Measurements from ENCODE around the gene FAM241A.

DNA sequence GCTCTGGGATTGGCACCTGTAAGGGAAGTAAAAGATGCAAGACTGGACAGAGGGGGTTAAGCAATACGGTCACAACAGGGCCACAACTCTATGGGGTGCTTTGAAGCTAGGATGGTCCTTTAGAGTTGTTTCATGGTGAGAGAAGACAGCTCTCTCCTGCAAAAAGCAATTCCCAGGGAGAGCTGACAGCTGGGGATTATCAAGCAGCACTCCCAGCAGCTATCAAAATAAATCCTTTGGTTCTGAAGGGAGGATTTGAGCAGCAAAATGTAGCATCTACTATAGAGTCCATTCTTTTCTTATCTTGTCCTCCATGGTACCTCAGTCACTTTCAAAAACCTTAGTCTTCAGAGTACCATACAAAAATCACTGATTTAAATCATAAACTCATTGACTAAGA, 51.2 kb downstream of the FAM241A start:
- no peak for TF ChIP-seq ZFP3 (CRISPR knock-in tag; IDR thresholded peaks at IDR 0.05)
- TF ChIP-seq, protein P1, sequence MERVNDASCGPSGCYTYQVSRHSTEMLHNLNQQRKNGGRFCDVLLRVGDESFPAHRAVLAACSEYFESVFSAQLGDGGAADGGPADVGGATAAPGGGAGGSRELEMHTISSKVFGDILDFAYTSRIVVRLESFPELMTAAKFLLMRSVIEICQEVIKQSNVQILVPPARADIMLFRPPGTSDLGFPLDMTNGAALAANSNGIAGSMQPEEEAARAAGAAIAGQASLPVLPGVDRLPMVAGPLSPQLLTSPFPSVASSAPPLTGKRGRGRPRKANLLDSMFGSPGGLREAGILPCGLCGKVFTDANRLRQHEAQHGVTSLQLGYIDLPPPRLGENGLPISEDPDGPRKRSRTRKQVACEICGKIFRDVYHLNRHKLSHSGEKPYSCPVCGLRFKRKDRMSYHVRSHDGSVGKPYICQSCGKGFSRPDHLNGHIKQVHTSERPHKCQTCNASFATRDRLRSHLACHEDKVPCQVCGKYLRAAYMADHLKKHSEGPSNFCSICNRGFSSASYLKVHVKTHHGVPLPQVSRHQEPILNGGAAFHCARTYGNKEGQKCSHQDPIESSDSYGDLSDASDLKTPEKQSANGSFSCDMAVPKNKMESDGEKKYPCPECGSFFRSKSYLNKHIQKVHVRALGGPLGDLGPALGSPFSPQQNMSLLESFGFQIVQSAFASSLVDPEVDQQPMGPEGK (CRISPR knock-in tag; IDR thresholded peaks at IDR 0.05; ENCODE audit: borderline replicate concordance) = no peak
- no peak for TF ChIP-seq ESRRG (CRISPR knock-in tag; IDR thresholded peaks at IDR 0.05)
- TF ChIP-seq ZFP30 (CRISPR knock-in tag; IDR thresholded peaks at IDR 0.05) = no peak
- no peak for TF ChIP-seq ISL1 (CRISPR knock-in tag; IDR thresholded peaks at IDR 0.05)
- TF ChIP-seq, protein P2, sequence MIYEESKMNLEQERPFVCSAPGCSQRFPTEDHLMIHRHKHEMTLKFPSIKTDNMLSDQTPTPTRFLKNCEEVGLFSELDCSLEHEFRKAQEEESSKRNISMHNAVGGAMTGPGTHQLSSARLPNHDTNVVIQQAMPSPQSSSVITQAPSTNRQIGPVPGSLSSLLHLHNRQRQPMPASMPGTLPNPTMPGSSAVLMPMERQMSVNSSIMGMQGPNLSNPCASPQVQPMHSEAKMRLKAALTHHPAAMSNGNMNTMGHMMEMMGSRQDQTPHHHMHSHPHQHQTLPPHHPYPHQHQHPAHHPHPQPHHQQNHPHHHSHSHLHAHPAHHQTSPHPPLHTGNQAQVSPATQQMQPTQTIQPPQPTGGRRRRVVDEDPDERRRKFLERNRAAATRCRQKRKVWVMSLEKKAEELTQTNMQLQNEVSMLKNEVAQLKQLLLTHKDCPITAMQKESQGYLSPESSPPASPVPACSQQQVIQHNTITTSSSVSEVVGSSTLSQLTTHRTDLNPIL (CRISPR knock-in tag; IDR thresholded peaks at IDR 0.05; ENCODE audit: low read depth) = no peak
- TF ChIP-seq ZNF565 (CRISPR knock-in tag; conservative IDR thresholded peaks at IDR 0.05; ENCODE audit: low read depth) = no peak
- no peak for TF ChIP-seq TCF4 (CRISPR knock-in tag; IDR thresholded peaks at IDR 0.05; ENCODE audit: borderline replicate concordance)

Data from SK-N-SH treated with all-trans-retinoic acid at 6 μM for 48 hours (cell line).